Measurements from ENCODE around the gene KLK5. TPM values are rescaled to one million over a fixed set of nuclear protein-coding genes. Genes with fewer than 3 reads are reported as not detected.

Gene KLK5
- total RNA-seq, 4 donors from 2014 or later, result 40.3 to 299 (median 177) TPM

- TF ChIP-seq, protein P1, sequence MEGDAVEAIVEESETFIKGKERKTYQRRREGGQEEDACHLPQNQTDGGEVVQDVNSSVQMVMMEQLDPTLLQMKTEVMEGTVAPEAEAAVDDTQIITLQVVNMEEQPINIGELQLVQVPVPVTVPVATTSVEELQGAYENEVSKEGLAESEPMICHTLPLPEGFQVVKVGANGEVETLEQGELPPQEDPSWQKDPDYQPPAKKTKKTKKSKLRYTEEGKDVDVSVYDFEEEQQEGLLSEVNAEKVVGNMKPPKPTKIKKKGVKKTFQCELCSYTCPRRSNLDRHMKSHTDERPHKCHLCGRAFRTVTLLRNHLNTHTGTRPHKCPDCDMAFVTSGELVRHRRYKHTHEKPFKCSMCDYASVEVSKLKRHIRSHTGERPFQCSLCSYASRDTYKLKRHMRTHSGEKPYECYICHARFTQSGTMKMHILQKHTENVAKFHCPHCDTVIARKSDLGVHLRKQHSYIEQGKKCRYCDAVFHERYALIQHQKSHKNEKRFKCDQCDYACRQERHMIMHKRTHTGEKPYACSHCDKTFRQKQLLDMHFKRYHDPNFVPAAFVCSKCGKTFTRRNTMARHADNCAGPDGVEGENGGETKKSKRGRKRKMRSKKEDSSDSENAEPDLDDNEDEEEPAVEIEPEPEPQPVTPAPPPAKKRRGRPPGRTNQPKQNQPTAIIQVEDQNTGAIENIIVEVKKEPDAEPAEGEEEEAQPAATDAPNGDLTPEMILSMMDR (IDR thresholded peaks at IDR 0.05), result no peak
- TF ChIP-seq POLR2A (IDR thresholded peaks at IDR 0.05), result no peak
- no peak for TF ChIP-seq POLR2AphosphoS5 (IDR thresholded peaks at IDR 0.05)
- no peak for TF ChIP-seq EP300 (IDR thresholded peaks at IDR 0.05)
- H3K4me3 ChIP-seq, result no peak overlapping the region
- H3K27ac ChIP-seq, result no peak overlapping the region
- DNase-seq (ENCODE audit: low spot score in 2 of 2), result no peak
- 89% methylated on average over 6 of the region's 6 CpGs for WGBS
- H3K4me1 ChIP-seq, result no peaks in the 10 kb centered on the region
- H3K9me3 ChIP-seq, result no peaks in the 10 kb centered on the region
- H3K36me3 ChIP-seq, result no peaks in the 10 kb centered on the region
- peaks cover 20% of the 10 kb centered on the region for H3K27me3 ChIP-seq
These were observed 10.5 kb upstream of the KLK5 start for GRCh38 chr19:50963381-50963780.

DNA sequence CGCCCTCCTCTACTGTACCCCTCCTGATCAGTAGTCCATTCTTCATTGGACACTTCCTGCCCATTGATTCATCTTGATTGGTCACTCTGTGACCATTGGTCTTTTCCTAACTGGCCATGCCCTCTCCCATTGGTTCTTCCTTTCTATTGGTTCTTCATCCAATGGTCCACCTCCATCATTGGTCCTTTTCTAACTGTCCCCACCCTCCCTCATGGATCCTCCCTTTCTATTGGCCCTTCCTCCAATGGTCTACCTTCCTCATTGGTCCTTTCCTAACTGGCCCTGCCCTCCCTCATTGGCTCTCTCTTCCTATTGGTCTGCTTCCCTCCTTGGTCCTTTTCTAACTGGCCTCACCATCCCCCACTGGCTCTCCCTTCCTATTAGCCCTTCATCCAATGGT is 9.4 kb upstream of the KLK5 start:
- Histone ChIP-seq H3K4me1 (no peaks in the 10 kb centered on the region), H3K27me3 (peaks cover 24% of the 10 kb centered on the region), H3K4me3 (no peak overlapping the region), H3K27ac (no peak overlapping the region), H3K36me3 (no peaks in the 10 kb centered on the region), H3K9me3 (no peaks in the 10 kb centered on the region)
- 89% methylated on average over 1 of the region's 1 CpG for WGBS
- DNase-seq (ENCODE audit: low spot score in 2 of 2), result no peak
- TF ChIP-seq EP300 (IDR thresholded peaks at IDR 0.05), result no peak
- TF ChIP-seq POLR2AphosphoS5 (IDR thresholded peaks at IDR 0.05), result no peak
- no peak for TF ChIP-seq POLR2A (IDR thresholded peaks at IDR 0.05)
- TF ChIP-seq, protein P1 (IDR thresholded peaks at IDR 0.05), result no peak

GRCh38 chr19:50959731-50960500 is 7.1 kb upstream of the KLK5 start:
- WGBS, result 45% methylated on average over 9 of the region's 9 CpGs
- no peak for TF ChIP-seq POLR2A (IDR thresholded peaks at IDR 0.05)
- no peak for TF ChIP-seq POLR2AphosphoS5 (IDR thresholded peaks at IDR 0.05)
- TF ChIP-seq, protein P1 (IDR thresholded peaks at IDR 0.05), result no peak
- TF ChIP-seq EP300 (IDR thresholded peaks at IDR 0.05), result no peak

GRCh38 chr19:50957587-50957986 is 4.7 kb upstream of the KLK5 start:
- WGBS, result 80% methylated on average over 8 of the region's 8 CpGs
- Histone ChIP-seq H3K4me3 (no peak overlapping the region), H3K4me1 (peaks cover 5% of the 10 kb centered on the region), H3K27me3 (peaks cover 13% of the 10 kb centered on the region), H3K9me3 (no peaks in the 10 kb centered on the region), H3K27ac (no peak overlapping the region), H3K36me3 (no peaks in the 10 kb centered on the region)
- DNase-seq (ENCODE audit: low spot score in 2 of 2), result no peak
- TF ChIP-seq, protein P1 (IDR thresholded peaks at IDR 0.05), result no peak
- TF ChIP-seq POLR2AphosphoS5 (IDR thresholded peaks at IDR 0.05) (no peak), POLR2A (IDR thresholded peaks at IDR 0.05) (no peak), EP300 (IDR thresholded peaks at IDR 0.05) (no peak)

More at GRCh38 chr19:50959731-50960500, 7.1 kb upstream of the KLK5 start:
- Histone ChIP-seq H3K36me3 (no peaks in the 10 kb centered on the region), H3K27me3 (peaks cover 16% of the 10 kb centered on the region), H3K4me1 (no peaks in the 10 kb centered on the region), H3K27ac (no peak overlapping the region), H3K4me3 (no peak overlapping the region), H3K9me3 (no peaks in the 10 kb centered on the region)
- DNase-seq (ENCODE audit: low spot score in 2 of 2), result no peak

DNA sequence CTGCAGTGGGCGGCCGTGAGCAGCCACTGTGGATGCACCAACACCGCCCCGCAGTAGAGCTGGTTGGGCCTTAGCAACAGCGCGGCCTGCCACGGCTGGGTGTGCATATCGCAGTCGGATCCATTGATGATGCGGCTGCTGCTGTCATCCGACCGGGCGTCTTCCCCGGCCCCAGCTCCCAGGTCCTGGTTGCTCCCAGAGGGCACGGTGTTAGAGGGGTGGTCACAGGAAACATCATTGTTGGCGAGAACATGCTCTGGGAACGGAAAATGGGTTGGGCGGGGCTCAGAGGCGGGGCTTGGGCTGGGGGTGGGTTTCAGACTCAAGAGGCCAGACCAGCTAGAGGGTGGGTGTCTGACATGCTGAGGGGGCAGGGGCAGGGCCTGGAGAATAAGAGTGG is 3.0 kb downstream of the KLK5 start:
- Histone ChIP-seq H3K36me3 (no peaks in the 10 kb centered on the region), H3K9me3 (no peaks in the 10 kb centered on the region), H3K27me3 (peaks cover 12% of the 10 kb centered on the region), H3K27ac (no peak overlapping the region), H3K4me1 (peaks cover 8% of the 10 kb centered on the region), H3K4me3 (no peak overlapping the region)
- DNase-seq (ENCODE audit: low spot score in 2 of 2), result no peak
- TF ChIP-seq EP300 (IDR thresholded peaks at IDR 0.05), result no peak
- no peak for TF ChIP-seq POLR2AphosphoS5 (IDR thresholded peaks at IDR 0.05)
- no peak for TF ChIP-seq POLR2A (IDR thresholded peaks at IDR 0.05)
- TF ChIP-seq, protein P1 (IDR thresholded peaks at IDR 0.05), result no peak
- WGBS, result 54% methylated on average over 9 of the region's 19 CpGs
